Spleen (tissue), 7 donors: ENCODE measurements around the gene MAST2.

Experiments
- CTCF ChIP-seq, 11 experiments: fragments of 200-600 bp in 7 of 11; fragments of 450-650 bp in 4 of 11; sonication (generic) in 4 of 11; IDR thresholded peaks in 8 of 11; conservative IDR thresholded peaks in 3 of 11; 1 replicate in 7 of 11; 2 replicates in 4 of 11; pipeline versions ENCODE4 v1.4.0 to v1.8.0; 2016 to 2021; ENCODE audit warnings: antibody characterized with exemption in 11 of 11, inconsistent platforms in 4 of 11, mild to moderate bottlenecking in 1 of 11
- POLR2A ChIP-seq, 3 donors: fragments of 450-650 bp; IDR thresholded peaks; one replicate each; pipeline ENCODE4 v1.5.1; 2017; ENCODE audit warnings: antibody characterized with exemption in 3 of 3, mild to moderate bottlenecking in 1 of 3
- POLR2AphosphoS5 ChIP-seq, 3 donors: sonication (generic); formaldehyde crosslinking; IDR thresholded peaks; one replicate each; pipeline ENCODE4 v1.5.1; 2017; ENCODE audit warnings: antibody characterized with exemption in 3 of 3
- donor health status: DM: no; HTN: no; CAD: no; lungs with moderate emphysema.
- donor health status: DM: no; HTN: no; CAD: no.
- donor health status: DM: no; HTN: no; CAD: no.

GRCh38 chr1:46084553-46085451, 281.4 kb downstream of the MAST2 start:
- TF ChIP-seq CTCF (IDR thresholded peaks at IDR 0.05 in 8 of 11, conservative IDR thresholded peaks at IDR 0.05 in 3 of 11) (no peak), POLR2A (IDR thresholded peaks at IDR 0.05) (no peak), POLR2AphosphoS5 (IDR thresholded peaks at IDR 0.05) (no peak)
